Neuronal stem cell (in vitro differentiated cells): ENCODE data around the gene EML1.

ENCODE experiments used
- DNase-seq: peaks from one replicate; pipeline ENCODE4 v3.0.0-alpha.2; 2013; ENCODE audit warnings: low spot score
- H2AFZ ChIP-seq: one replicate; pipeline ENCODE4 v1.6.1; 2013; ENCODE audit warnings: mild to moderate bottlenecking, low read length, inconsistent platforms
- H2AK5ac ChIP-seq: 2 replicates; pipeline ENCODE4 v1.6.1; 2013; ENCODE audit warnings: low read depth, mild to moderate bottlenecking, inconsistent platforms, low read length, moderate library complexity, mixed read lengths
- H2BK120ac ChIP-seq: 2 replicates; pipeline ENCODE4 v1.6.1; 2013; ENCODE audit warnings: low read depth, mild to moderate bottlenecking, inconsistent platforms, low read length, moderate library complexity, mixed read lengths
- H2BK12ac ChIP-seq: one replicate; pipeline ENCODE4 v1.6.1; 2013; ENCODE audit warnings: low read length, inconsistent platforms
- H2BK15ac ChIP-seq: 2 replicates; pipeline ENCODE4 v1.6.1; 2013; ENCODE audit warnings: mild to moderate bottlenecking, low read length, inconsistent platforms, mixed read lengths
- H2BK5ac ChIP-seq: one replicate; pipeline ENCODE4 v1.6.1; 2013; ENCODE audit warnings: inconsistent platforms, mild to moderate bottlenecking, low read length, moderate library complexity
- H3K14ac ChIP-seq: one replicate; pipeline ENCODE4 v1.6.1; 2013; ENCODE audit warnings: low read length, inconsistent platforms
- H3K18ac ChIP-seq: 2 replicates; pipeline ENCODE4 v1.6.1; 2013; ENCODE audit warnings: low read length, inconsistent platforms
- H3K23ac ChIP-seq: 2 replicates; pipeline ENCODE4 v1.6.1; 2013; ENCODE audit warnings: low read depth, mild to moderate bottlenecking, mixed read lengths, low read length, inconsistent platforms; ENCODE audit not compliant: poor library complexity
- H3K27ac ChIP-seq: replicated peaks from 3 replicates; pipeline ENCODE4 v1.5.1; 2013; ENCODE audit warnings: low read length, inconsistent platforms
- H3K27me3 ChIP-seq, 3 experiments: 2 replicates each; pipeline ENCODE4 v1.6.1; 2013; ENCODE audit warnings: low read length in 3 of 3, mild to moderate bottlenecking in 2 of 3, inconsistent platforms in 1 of 3, low read depth in 1 of 3, mixed read lengths in 1 of 3, moderate library complexity in 1 of 3; ENCODE audit not compliant: control insufficient read depth in 3 of 3, insufficient read depth in 3 of 3
- H3K36me3 ChIP-seq, 2 donors: replicated peaks in 1 of 2; 2 replicates each; pipeline ENCODE4 v1.6.1; 2013; ENCODE audit warnings: low read length in 2 of 2; ENCODE audit not compliant: control insufficient read depth in 2 of 2, insufficient read depth in 2 of 2
- H3K4ac ChIP-seq: 2 replicates; pipeline ENCODE4 v1.6.1; 2013; ENCODE audit warnings: inconsistent platforms, mild to moderate bottlenecking, low read length, moderate library complexity
- H3K4me1 ChIP-seq, 2 donors: 1 replicate in 1 of 2; 2 replicates in 1 of 2; pipeline ENCODE4 v1.6.1; 2013; ENCODE audit warnings: low read length in 2 of 2, low read depth in 1 of 2; ENCODE audit not compliant: control insufficient read depth in 2 of 2, insufficient read depth in 1 of 2
- H3K4me2 ChIP-seq: one replicate; pipeline ENCODE4 v1.6.1; 2013; ENCODE audit warnings: mild to moderate bottlenecking, low read length, inconsistent platforms; ENCODE audit not compliant: insufficient read depth, poor library complexity, severe bottlenecking
- H3K4me3 ChIP-seq, 2 donors: 2 replicates each; pipeline ENCODE4 v1.5.1; 2013; ENCODE audit warnings: low read length in 2 of 2, mild to moderate bottlenecking in 2 of 2, inconsistent platforms in 1 of 2, moderate library complexity in 1 of 2
- H3K79me1 ChIP-seq: one replicate; pipeline ENCODE4 v1.6.1; 2013; ENCODE audit warnings: low read depth, mild to moderate bottlenecking, inconsistent platforms, low read length, moderate library complexity
- H3K9ac ChIP-seq: one replicate; pipeline ENCODE4 v1.6.1; 2013; ENCODE audit warnings: mild to moderate bottlenecking, low read depth, low read length, inconsistent platforms; ENCODE audit not compliant: poor library complexity
- H3K9me3 ChIP-seq, 2 donors: replicated peaks in 1 of 2; 2 replicates each; pipeline versions ENCODE3 to v1.6.1; 2013; ENCODE audit warnings: low read length in 2 of 2, mild to moderate bottlenecking in 2 of 2, inconsistent platforms in 1 of 2, low read depth in 1 of 2, mixed read lengths in 1 of 2, moderate library complexity in 1 of 2; ENCODE audit not compliant: control insufficient read depth in 2 of 2, insufficient read depth in 1 of 2
- H4K8ac ChIP-seq: one replicate; pipeline ENCODE4 v1.6.1; 2013; ENCODE audit warnings: low read depth, mild to moderate bottlenecking, inconsistent platforms, low read length, moderate library complexity
- H4K91ac ChIP-seq: one replicate; pipeline ENCODE4 v1.6.1; 2013; ENCODE audit warnings: low read length, low read depth, mild to moderate bottlenecking, inconsistent platforms; ENCODE audit not compliant: poor library complexity
- WGBS, 2 donors: extraction: QIAGEN DNeasy Blood & Tissue Kit; methylation state at CpG; one replicate each; pipeline ENCODE4 v1.1.7; 2013; ENCODE audit warnings: missing lambda C conversion rate in 2 of 2, mixed read lengths in 1 of 2; ENCODE audit not compliant: insufficient read length in 2 of 2, insufficient replicate concordance in 1 of 2; ENCODE audit errors: extremely low coverage in 2 of 2; 5-methylcytosine and 5-hydroxymethylcytosine counted together

Gene EML1

GRCh38 chr14:99821519-99822508 lies 28.6 kb downstream of the EML1 start:
- H2BK120ac ChIP-seq, result no peak overlapping the region
- DNase-seq, result no peak
- no peak overlapping the region for H3K4ac ChIP-seq
- H3K27me3 ChIP-seq, result no peaks in the 10 kb centered on the region
- no CpG with 5 or more reads among the region's 8 CpGs for WGBS, 2 donors
- H4K91ac ChIP-seq, result no peak overlapping the region
- no peak overlapping the region for H4K8ac ChIP-seq
- no peak overlapping the region for H3K27ac ChIP-seq
- no peak overlapping the region for H3K14ac ChIP-seq
- H2BK12ac ChIP-seq, result no peak overlapping the region
- no peak overlapping the region for H3K4me3 ChIP-seq
- peaks cover 9% of the 10 kb centered on the region for H3K79me1 ChIP-seq
- H2BK5ac ChIP-seq, result no peak overlapping the region
- H2AFZ ChIP-seq, result no peak overlapping the region
- peaks cover 5 to 6% of the 10 kb centered on the region in 2 donors for H3K4me1 ChIP-seq
- no peak overlapping the region for H2AK5ac ChIP-seq
- no peak overlapping the region for H2BK15ac ChIP-seq
- no peak overlapping the region for H3K23ac ChIP-seq
- H3K36me3 ChIP-seq, result no peaks in the 10 kb centered on the region
- no peak overlapping the region for H3K4me2 ChIP-seq
- no peaks in the 10 kb centered on the region for H3K9me3 ChIP-seq
- H3K18ac ChIP-seq, result no peak overlapping the region
- H3K9ac ChIP-seq, result no peak overlapping the region

GRCh38 chr14:99822800-99823455 lies 29.7 kb downstream of the EML1 start:
- H2AK5ac ChIP-seq, result no peak overlapping the region
- H3K27ac ChIP-seq, result no peak overlapping the region
- H3K9ac ChIP-seq, result peak overlapping the region; percentile 66
- H2BK5ac ChIP-seq, result no peak overlapping the region
- no peak overlapping the region for H2BK120ac ChIP-seq
- H3K18ac ChIP-seq, result no peak overlapping the region
- peaks cover 6% of the 10 kb centered on the region for H3K79me1 ChIP-seq
- no peak overlapping the region for H4K8ac ChIP-seq
- no peak overlapping the region for H2BK12ac ChIP-seq
- no peaks in the 10 kb centered on the region for H3K9me3 ChIP-seq
- no peak overlapping the region for H4K91ac ChIP-seq
- peak overlapping the region; percentile 86 for H3K23ac ChIP-seq
- H3K4me3 ChIP-seq, result no peak overlapping the region
- no peak for DNase-seq
- no CpG with 5 or more reads among the region's 18 CpGs for WGBS, 2 donors
- H3K4me2 ChIP-seq, result no peak overlapping the region
- no peak overlapping the region for H2AFZ ChIP-seq
- H3K36me3 ChIP-seq, result no peaks in the 10 kb centered on the region
- H3K4ac ChIP-seq, result no peak overlapping the region
- H2BK15ac ChIP-seq, result no peak overlapping the region
- peaks cover 5 to 6% of the 10 kb centered on the region in 2 donors for H3K4me1 ChIP-seq
- H3K14ac ChIP-seq, result peak overlapping the region; percentile 65
- no peaks in the 10 kb centered on the region for H3K27me3 ChIP-seq

GRCh38 chr14:99824776-99825175 lies 31.6 kb downstream of the EML1 start:
- Histone ChIP-seq H2BK120ac (no peak overlapping the region), H2AK5ac (no peak overlapping the region), H3K23ac (no peak overlapping the region), H3K4ac (no peak overlapping the region), H3K18ac (no peak overlapping the region), H3K27me3 (no peaks in the 10 kb centered on the region), H2BK5ac (no peak overlapping the region), H4K91ac (no peak overlapping the region), H2AFZ (no peak overlapping the region), H2BK15ac (no peak overlapping the region), H3K79me1 (peaks cover 6% of the 10 kb centered on the region), H3K14ac (no peak overlapping the region), H3K4me3 (no peak overlapping the region), H3K4me2 (no peak overlapping the region), H2BK12ac (no peak overlapping the region), H3K36me3 (no peaks in the 10 kb centered on the region), H4K8ac (no peak overlapping the region), H3K9me3 (no peaks in the 10 kb centered on the region), H3K4me1 (peaks cover 2 to 5% of the 10 kb centered on the region in 2 donors), H3K27ac (no peak overlapping the region), H3K9ac (no peak overlapping the region)
- WGBS, 2 donors, result no CpG with 5 or more reads among the region's 2 CpGs
- DNase-seq, result no peak

GRCh38 chr14:99829450-99829849 lies 36.2 kb downstream of the EML1 start:
- no peak overlapping the region for H2BK5ac ChIP-seq
- no peak overlapping the region for H3K18ac ChIP-seq
- H2BK12ac ChIP-seq, result no peak overlapping the region
- H3K27ac ChIP-seq, result no peak overlapping the region
- H3K14ac ChIP-seq, result no peak overlapping the region
- H3K4me3 ChIP-seq, result no peak overlapping the region
- no peaks in the 10 kb centered on the region for H3K9me3 ChIP-seq
- H3K9ac ChIP-seq, result no peak overlapping the region
- no peak overlapping the region for H2AK5ac ChIP-seq
- H3K79me1 ChIP-seq, result peaks cover 2% of the 10 kb centered on the region
- no peak overlapping the region for H4K91ac ChIP-seq
- no peak overlapping the region for H2AFZ ChIP-seq
- no peaks in the 10 kb centered on the region for H3K27me3 ChIP-seq
- DNase-seq, result no peak
- no peak overlapping the region for H2BK120ac ChIP-seq
- H3K23ac ChIP-seq, result no peak overlapping the region
- no peak overlapping the region for H4K8ac ChIP-seq
- H3K4me1 ChIP-seq, result peaks cover 0 to 3% of the 10 kb centered on the region in 2 donors
- no peak overlapping the region for H3K4ac ChIP-seq
- H3K36me3 ChIP-seq, result no peaks in the 10 kb centered on the region
- H3K4me2 ChIP-seq, result no peak overlapping the region
- H2BK15ac ChIP-seq, result no peak overlapping the region
- WGBS, 2 donors, result no CpG with 5 or more reads among the region's 2 CpGs
